ENCODE data around the gene LRRC57.

The LRRC57 gene

GRCh38 chr15:42493679-42494078 lies 54.9 kb downstream of the LRRC57 start:
- in situ Hi-C loops (cut with HindIII; ENCODE audit: low sequenced_read_pairs): no loop called here

GRCh38 chr15:42491539-42492225 lies 56.9 kb downstream of the LRRC57 start:
- in situ Hi-C loops (cut with HindIII; ENCODE audit: low sequenced_read_pairs): no loop called here

GRCh38 chr15:42490671-42491538 lies 57.7 kb downstream of the LRRC57 start, which contains the start of gene ZNF106:
Gene ZNF106 (minus strand): TSS chr15:42491141. CDS start chr15:42472289, 18,852 bp downstream.
- in situ Hi-C loops (cut with HindIII; ENCODE audit: low sequenced_read_pairs): no loop called here

GRCh38 chr15:42490291-42490670 lies 58.3 kb downstream of the LRRC57 start:
- in situ Hi-C loops (cut with HindIII; ENCODE audit: low sequenced_read_pairs): no loop called here
